Measurements from ENCODE around the gene RNF5.
"Not testable (repeated sequence)": the region's sequence is repeated elsewhere in the genome, so short reads cannot be mapped to it uniquely, and the experiment has no call there.

The RNF5 gene, protein sequence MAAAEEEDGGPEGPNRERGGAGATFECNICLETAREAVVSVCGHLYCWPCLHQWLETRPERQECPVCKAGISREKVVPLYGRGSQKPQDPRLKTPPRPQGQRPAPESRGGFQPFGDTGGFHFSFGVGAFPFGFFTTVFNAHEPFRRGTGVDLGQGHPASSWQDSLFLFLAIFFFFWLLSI

DNA sequence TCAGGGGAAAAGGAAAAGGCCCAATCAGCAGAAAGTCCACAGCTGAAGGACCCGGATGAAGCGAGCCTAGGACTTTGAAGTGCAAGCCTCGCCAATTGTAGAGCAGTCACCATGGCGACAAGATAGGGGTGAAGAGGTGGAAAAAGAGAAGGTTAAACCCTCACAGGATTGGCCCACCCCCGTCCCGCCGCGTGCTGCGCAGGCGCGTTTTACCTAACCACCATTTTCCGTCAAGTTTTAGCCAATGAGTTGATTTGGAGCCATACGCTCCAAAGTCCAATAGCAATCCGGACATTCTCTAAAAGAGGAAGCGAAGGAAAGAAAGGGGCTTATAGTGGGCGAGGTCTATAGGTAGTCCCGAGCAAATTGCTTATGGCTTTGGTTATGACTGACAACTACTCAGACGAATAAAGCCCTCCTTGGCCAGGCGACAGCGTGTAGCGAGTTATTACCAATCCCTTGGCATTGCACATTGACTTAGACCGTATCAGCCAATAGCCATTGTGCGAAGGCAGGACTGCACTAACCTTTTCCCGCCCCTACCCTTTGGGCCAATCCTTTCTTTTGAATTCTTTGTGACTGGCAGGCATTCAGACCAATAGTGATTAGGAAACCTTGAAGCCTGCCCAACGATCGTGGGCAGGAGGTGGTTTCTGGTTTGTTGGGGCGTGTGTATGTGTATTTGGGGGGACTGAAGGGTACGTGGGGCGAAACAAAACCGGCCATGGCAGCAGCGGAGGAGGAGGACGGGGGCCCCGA, at the start of gene RNF5:
RNF5 (plus strand) TSS at position 618 of the 759 bp plus-strand sequence; CDS start at position 725, 107 bp downstream.
- DNase-seq, result peak; percentile 100

GRCh38 chr6:32128751-32129296, 49.4 kb upstream of the RNF5 start:
- no peak for DNase-seq

- DNase-seq, result peak in 1 of 2 experiments; percentile 66
These were observed 48.7 kb upstream of the RNF5 start for GRCh38 chr6:32129297-32130088.

DNA sequence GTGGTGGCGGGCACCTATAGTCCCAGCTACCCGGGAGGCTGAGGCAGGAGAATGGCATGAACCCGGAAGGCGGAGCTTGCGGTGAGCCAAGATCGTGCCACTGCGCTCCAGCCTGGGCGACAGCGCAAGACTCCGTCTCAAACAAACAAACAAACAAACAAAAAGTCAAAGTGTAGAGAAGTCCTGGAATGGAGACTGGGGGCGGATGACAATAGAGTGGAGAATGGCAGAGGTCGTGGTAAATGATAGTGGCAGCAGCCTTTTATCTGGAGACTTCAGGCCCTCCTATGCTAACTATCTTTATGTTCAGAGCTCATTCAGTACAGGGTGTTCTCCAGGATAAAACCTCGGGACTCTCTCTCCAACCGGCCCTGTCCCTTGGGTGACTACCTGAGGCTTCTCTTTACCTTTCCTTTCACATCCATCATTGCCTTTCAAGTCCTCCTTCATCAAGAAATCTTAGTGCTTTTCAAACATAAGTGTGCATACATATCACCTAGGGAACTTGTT, 46.7 kb upstream of the RNF5 start:
- no peak for DNase-seq

DNA sequence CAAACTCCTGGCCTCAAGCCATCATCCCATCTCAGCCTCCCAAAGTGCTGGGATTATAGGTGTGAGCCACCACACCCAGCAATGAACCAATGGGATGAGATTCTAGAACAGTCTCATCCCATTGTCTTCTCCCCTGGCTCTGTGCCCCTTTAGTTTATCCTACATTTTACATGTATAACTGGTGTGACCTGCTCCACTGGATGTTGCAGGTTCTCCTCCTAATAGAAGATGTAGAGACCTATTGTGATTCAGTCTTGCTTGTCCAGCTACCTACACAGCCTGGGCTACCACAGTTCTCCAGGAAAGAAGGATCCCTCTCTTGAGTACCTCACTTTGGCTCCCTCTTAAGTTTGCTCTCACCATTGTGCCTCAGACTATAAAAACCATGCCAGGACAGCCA, 46.1 kb upstream of the RNF5 start:
- no peak for DNase-seq

GRCh38 chr6:32133786-32134185, 44.4 kb upstream of the RNF5 start:
- DNase-seq, result no peak

- no peak for DNase-seq
These were observed 40.8 kb upstream of the RNF5 start for GRCh38 chr6:32137454-32137853.

GRCh38 chr6:32139590-32139989, 38.6 kb upstream of the RNF5 start:
- DNase-seq, result no peak

- no peak for DNase-seq
These were observed 37.7 kb upstream of the RNF5 start for GRCh38 chr6:32140420-32141046.

DNA sequence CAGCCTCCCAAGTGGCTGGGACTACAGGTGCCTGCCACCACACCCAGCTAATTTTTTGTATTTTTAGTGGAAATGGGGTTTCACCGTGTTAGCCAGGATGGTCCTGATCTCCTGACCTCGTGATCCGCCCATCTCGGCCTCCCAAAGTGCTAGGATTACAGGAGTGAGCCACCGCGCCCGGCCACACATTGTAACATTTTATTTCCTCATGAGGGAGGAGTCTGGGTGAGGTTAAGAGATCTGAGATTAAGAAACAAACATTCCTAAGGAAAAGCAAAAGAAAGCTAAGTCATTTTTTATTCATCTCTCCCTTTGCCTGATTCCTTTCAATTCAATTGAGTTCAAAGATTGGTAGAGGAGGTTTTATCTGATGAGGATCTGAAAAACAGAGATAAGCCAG, 34.0 kb upstream of the RNF5 start:
- DNase-seq, result not testable (repeated sequence)

GRCh38 chr6:32146287-32146686, 31.9 kb upstream of the RNF5 start:
- DNase-seq, result no peak

DNA sequence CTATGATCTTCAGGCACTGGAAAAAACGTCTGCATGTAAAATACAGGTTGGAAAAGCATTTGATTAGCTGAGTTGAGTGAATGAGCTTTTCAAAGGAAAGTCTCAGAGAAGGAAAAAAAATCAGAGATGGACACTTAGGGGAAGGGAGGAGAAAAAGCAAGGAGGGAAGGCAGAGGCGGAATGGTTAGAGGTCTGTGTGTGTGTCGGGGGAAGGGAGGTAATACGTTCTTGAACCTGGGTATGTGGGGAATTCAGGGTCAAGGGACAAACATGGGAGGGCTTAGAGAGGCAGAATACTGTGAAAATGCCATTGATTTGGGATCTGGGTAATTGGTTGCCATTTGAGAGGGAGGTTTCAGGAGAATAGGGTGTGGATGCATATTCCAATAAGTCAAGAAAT, 31.5 kb upstream of the RNF5 start:
- no peak for DNase-seq

DNA sequence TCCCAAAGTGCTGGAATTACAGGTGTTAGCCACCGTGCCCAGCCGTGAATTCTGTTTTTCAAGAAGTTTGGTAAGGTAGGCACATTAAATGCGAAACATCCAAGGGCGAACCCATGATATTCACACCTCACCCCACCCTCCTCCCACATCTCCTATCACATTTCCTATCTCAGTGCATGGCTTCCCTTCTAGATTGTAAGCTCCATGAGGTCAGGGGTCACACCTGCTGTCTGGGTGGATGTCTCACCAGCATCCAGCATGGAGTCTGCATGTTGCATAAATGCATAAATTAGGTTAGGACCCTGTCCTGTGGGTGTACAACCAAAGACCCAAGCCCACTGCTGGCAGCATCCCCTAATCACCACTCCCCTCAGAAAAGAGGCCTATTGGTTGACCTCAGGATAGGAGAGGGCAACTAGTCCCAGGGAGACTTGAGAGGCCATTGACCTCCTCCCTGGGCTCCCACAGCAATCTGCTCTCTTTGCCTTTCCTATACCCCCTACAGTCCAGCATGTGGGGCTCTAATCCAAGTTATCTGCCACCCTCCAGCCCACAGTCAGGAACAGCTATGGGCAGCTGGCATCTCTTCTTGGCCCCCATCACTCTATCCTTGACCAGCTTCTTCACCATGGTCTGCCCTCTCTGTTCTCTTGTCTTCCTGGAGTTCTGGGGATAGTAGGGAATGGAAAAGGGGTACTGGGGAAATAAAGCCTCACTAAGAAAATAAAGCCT, 30.6 kb upstream of the RNF5 start:
- no peak for DNase-seq

GRCh38 chr6:32148289-32149091, 29.7 kb upstream of the RNF5 start:
- no peak for DNase-seq

- no peak for DNase-seq
These were observed 29.0 kb upstream of the RNF5 start for GRCh38 chr6:32149092-32149755.

GRCh38 chr6:32149932-32150870, 28.0 kb upstream of the RNF5 start:
- no peak for DNase-seq

GRCh38 chr6:32151181-32151862, 26.9 kb upstream of the RNF5 start:
- DNase-seq, result no peak

GRCh38 chr6:32151863-32152768, 26.1 kb upstream of the RNF5 start, which contains the start of gene PRRT1:
PRRT1 (minus strand) TSS chr6:32151939; CDS start chr6:32151827, 112 bp downstream.
- DNase-seq, result no peak

Measured in SW 1271 (cell line).